H1 (cell line): ENCODE results near the gene SVOPL. TPM values are rescaled to one million over a fixed set of nuclear protein-coding genes. Genes with fewer than 3 reads are reported as not detected.

Experiments used
- CTCF ChIA-PET: fragments of 300-600 bp; sonication (Branson Sonifier 250); formaldehyde crosslinking; loops from one replicate; lab custom pipeline; 2021; ENCODE audit not compliant: partially characterized antibody; lab: Charles Lee
- POLR2A ChIA-PET: fragments of 300-600 bp; sonication (Branson Sonifier 250); formaldehyde crosslinking; loops from one replicate; lab custom pipeline; 2021; ENCODE audit warnings: inconsistent platforms; ENCODE audit not compliant: partially characterized antibody; lab: Charles Lee
- DNase-seq, 2 experiments: peaks; one replicate each; pipeline versions ENCODE4 v3.0.0 to v3.0.0-alpha.2; 2010 to 2022; ENCODE audit warnings: low spot score in 2 of 2, low read depth in 1 of 2, mixed read lengths in 1 of 2
- FAIRE-seq: peaks from 2 replicates; lab custom pipeline; 2011; peaks lifted over from hg19 to GRCh38; lab: Jason Lieb, UNC
- H2AFZ ChIP-seq: 2 replicates; pipeline ENCODE4 v1.8.1; 2012; ENCODE audit warnings: low read length, inconsistent platforms
- H2AK5ac ChIP-seq: 2 replicates; pipeline ENCODE4 v1.6.1; 2013; ENCODE audit warnings: low read depth, low read length
- H2BK120ac ChIP-seq: replicated peaks from 2 replicates; pipeline ENCODE3; 2013; ENCODE audit warnings: low read depth, low read length, inconsistent platforms
- H2BK12ac ChIP-seq: 2 replicates; pipeline ENCODE4 v1.6.1; 2013; ENCODE audit warnings: low read depth, low read length
- H2BK15ac ChIP-seq: 2 replicates; pipeline ENCODE4 v1.6.1; 2013; ENCODE audit warnings: low read length
- H2BK20ac ChIP-seq: 2 replicates; pipeline ENCODE4 v1.6.1; 2013; ENCODE audit warnings: low read length
- H2BK5ac ChIP-seq: 2 replicates; pipeline ENCODE4 v1.6.1; 2013; ENCODE audit warnings: low read depth, low read length
- H3K14ac ChIP-seq: 2 replicates; pipeline ENCODE4 v1.6.1; 2013; ENCODE audit warnings: inconsistent platforms; ENCODE audit not compliant: insufficient read length
- H3K18ac ChIP-seq: 2 replicates; pipeline ENCODE4 v1.6.1; 2013; ENCODE audit warnings: low read length; ENCODE audit errors: extremely low read depth
- H3K23ac ChIP-seq: 2 replicates; pipeline ENCODE4 v1.6.1; 2013; ENCODE audit warnings: inconsistent platforms; ENCODE audit not compliant: insufficient read length
- H3K23me2 ChIP-seq: 2 replicates; pipeline ENCODE4 v1.6.1; 2013; ENCODE audit warnings: low read depth, low read length
- H3K27ac ChIP-seq: 2 replicates; pipeline ENCODE4 v1.6.1; 2011; ENCODE audit warnings: low read depth, low read length, inconsistent platforms
- H3K27me3 ChIP-seq, 4 experiments: replicated peaks in 1 of 4; 1 replicate in 1 of 4; 2 replicates in 3 of 4; pipeline versions ENCODE4 v1.6.1 to v1.8.1; 2011 to 2013; ENCODE audit warnings: low read length in 3 of 4, mild to moderate bottlenecking in 3 of 4, inconsistent platforms in 2 of 4, mixed read lengths in 2 of 4, moderate library complexity in 1 of 4; ENCODE audit not compliant: control insufficient read depth in 3 of 4, insufficient read depth in 3 of 4; ENCODE audit errors: extremely low read depth in 1 of 4
- H3K36me3 ChIP-seq, 4 experiments: 2 replicates each; pipeline versions ENCODE4 v1.6.1 to v1.8.1; 2011 to 2013; ENCODE audit warnings: mild to moderate bottlenecking in 4 of 4, low read length in 3 of 4, moderate library complexity in 2 of 4, control low read depth in 1 of 4, inconsistent platforms in 1 of 4; ENCODE audit not compliant: insufficient read depth in 4 of 4, control insufficient read depth in 2 of 4
- H3K4ac ChIP-seq: replicated peaks from 2 replicates; pipeline ENCODE3; 2013; ENCODE audit warnings: low read length, low read depth, mixed read lengths, inconsistent platforms; ENCODE audit not compliant: insufficient read length
- H3K4me1 ChIP-seq, 4 experiments: replicated peaks in 1 of 4; 1 replicate in 1 of 4; 2 replicates in 3 of 4; pipeline versions ENCODE4 v1.6.1 to v1.8.1; 2011 to 2013; ENCODE audit warnings: low read length in 3 of 4, inconsistent platforms in 2 of 4, mixed read lengths in 1 of 4; ENCODE audit not compliant: insufficient read depth in 4 of 4, control insufficient read depth in 3 of 4
- H3K4me2 ChIP-seq, 2 experiments: 2 replicates each; pipeline versions ENCODE4 v1.6.1 to v1.8.1; 2011 to 2013; ENCODE audit warnings: low read depth in 2 of 2, low read length in 2 of 2, control low read depth in 1 of 2, inconsistent platforms in 1 of 2, mild to moderate bottlenecking in 1 of 2; ENCODE audit not compliant: insufficient read depth in 1 of 2
- H3K4me3 ChIP-seq, 4 experiments: fragments of 200-600, 300-600 bp in 1 of 4; sonication (generic), shearing (Covaris generic), sonication (Bioruptor Twin) in 1 of 4; 2 replicates each; pipeline versions ENCODE4 v1.5.1 to v1.8.1; 2011 to 2016; ENCODE audit warnings: low read length in 4 of 4, low read depth in 3 of 4, control low read depth in 2 of 4, inconsistent platforms in 2 of 4, mild to moderate bottlenecking in 2 of 4, mixed read lengths in 1 of 4, moderate library complexity in 1 of 4; ENCODE audit not compliant: insufficient read depth in 2 of 4; ENCODE audit errors: extremely low read depth in 1 of 4
- H3K56ac ChIP-seq: replicated peaks from 2 replicates; pipeline ENCODE3; 2013; ENCODE audit warnings: low read depth, mild to moderate bottlenecking, mixed read lengths, low read length, inconsistent platforms; ENCODE audit not compliant: insufficient read length
- H3K79me1 ChIP-seq: 2 replicates; pipeline ENCODE4 v1.6.1; 2013; ENCODE audit warnings: low read depth, low read length, control low read depth
- H3K79me2 ChIP-seq, 2 experiments: 2 replicates each; pipeline versions ENCODE4 v1.6.1 to v1.8.1; 2012 to 2013; ENCODE audit warnings: low read length in 2 of 2, mild to moderate bottlenecking in 2 of 2, inconsistent platforms in 1 of 2; ENCODE audit not compliant: insufficient read depth in 2 of 2, control insufficient read depth in 1 of 2
- H3K9ac ChIP-seq, 4 experiments: replicated peaks in 1 of 4; 1 replicate in 1 of 4; 2 replicates in 3 of 4; pipeline versions ENCODE4 v1.6.1 to v1.8.1; 2011 to 2013; ENCODE audit warnings: low read depth in 3 of 4, low read length in 3 of 4, control low read depth in 2 of 4, mild to moderate bottlenecking in 2 of 4, moderate library complexity in 2 of 4, inconsistent platforms in 1 of 4; ENCODE audit errors: extremely low read depth in 1 of 4
- H3K9me3 ChIP-seq, 2 experiments: 2 replicates each; pipeline versions ENCODE4 v1.6.1 to v1.8.1; 2012 to 2013; ENCODE audit warnings: mild to moderate bottlenecking in 2 of 2, moderate library complexity in 2 of 2, control low read depth in 1 of 2, inconsistent platforms in 1 of 2, low read depth in 1 of 2, low read length in 1 of 2, mixed read lengths in 1 of 2; ENCODE audit not compliant: insufficient read depth in 2 of 2
- H4K20me1 ChIP-seq, 2 experiments: replicated peaks in 1 of 2; 2 replicates each; pipeline versions ENCODE3 to v1.8.1; 2011 to 2013; ENCODE audit warnings: inconsistent platforms in 2 of 2, low read length in 2 of 2, mild to moderate bottlenecking in 1 of 2; ENCODE audit not compliant: insufficient read depth in 2 of 2, control insufficient read depth in 1 of 2
- H4K5ac ChIP-seq: 2 replicates; pipeline ENCODE4 v1.6.1; 2013; ENCODE audit warnings: low read length, low read depth, mixed read lengths, inconsistent platforms; ENCODE audit not compliant: insufficient read length
- H4K8ac ChIP-seq: 2 replicates; pipeline ENCODE4 v1.8.0; 2013; ENCODE audit warnings: mild to moderate bottlenecking, moderate library complexity, low read length, inconsistent platforms; ENCODE audit not compliant: insufficient read depth; ENCODE audit errors: extremely low read depth
- H4K91ac ChIP-seq: replicated peaks from 2 replicates; pipeline ENCODE3; 2013; ENCODE audit warnings: low read length, mixed read lengths, inconsistent platforms; ENCODE audit not compliant: insufficient read length
- BCL11A ChIP-seq, 2 experiments: IDR thresholded peaks; one replicate each; pipeline ENCODE4 v1.6.1; 2011; ENCODE audit warnings: low read depth in 2 of 2, low read length in 2 of 2, mild to moderate bottlenecking in 2 of 2
- BRCA1 ChIP-seq: IDR thresholded peaks from 2 replicates; pipeline ENCODE4 v1.6.1; 2012; ENCODE audit warnings: low read depth, low read length, improper control_type of control experiment
- CBX5 ChIP-seq: fragments of 300-800, 300-1000 bp; sonication (generic); IDR thresholded peaks from 2 replicates; pipeline ENCODE4 v1.7.1; 2016; ENCODE audit warnings: antibody characterized with exemption, low read length, low read depth
- FOSL1 ChIP-seq: IDR thresholded peaks from 2 replicates; pipeline ENCODE4 v1.6.1; 2011; ENCODE audit warnings: mild to moderate bottlenecking, low read depth, low read length, moderate library complexity; ENCODE audit not compliant: insufficient read depth
- JUN ChIP-seq: IDR thresholded peaks from 2 replicates; pipeline ENCODE4 v1.6.1; 2011; ENCODE audit warnings: low read depth, mild to moderate bottlenecking, improper control_type of control experiment, low read length
- MAFK ChIP-seq: IDR thresholded peaks from 2 replicates; pipeline ENCODE4 v1.6.1; 2012; ENCODE audit warnings: low read depth, mild to moderate bottlenecking, improper control_type of control experiment, low read length
- POU5F1 ChIP-seq: IDR thresholded peaks from 2 replicates; pipeline ENCODE4 v1.6.1; 2011; ENCODE audit warnings: low read depth, mild to moderate bottlenecking, low read length, moderate library complexity
- RBBP5 ChIP-seq: IDR thresholded peaks from 2 replicates; pipeline ENCODE4 v1.7.1; 2012; ENCODE audit warnings: low read depth, mild to moderate bottlenecking, inconsistent platforms, low read length, moderate library complexity, borderline replicate concordance
- TCF12 ChIP-seq: IDR thresholded peaks from 2 replicates; pipeline ENCODE4 v1.6.1; 2011; ENCODE audit warnings: low read depth, mild to moderate bottlenecking, low read length
- TEAD4 ChIP-seq: IDR thresholded peaks from 2 replicates; pipeline ENCODE4 v1.6.1; 2012; ENCODE audit warnings: low read depth, low read length, inconsistent platforms, mixed read lengths
- YY1 ChIP-seq: IDR thresholded peaks from 2 replicates; pipeline ENCODE4 v1.6.1; 2011; ENCODE audit warnings: low read depth, mild to moderate bottlenecking, low read length
- ZNF274 ChIP-seq: IDR thresholded peaks from 2 replicates; pipeline ENCODE4 v1.7.0; 2012; ENCODE audit warnings: low read length, borderline replicate concordance; ENCODE audit errors: extremely low read depth
- WGBS, 2 experiments: shearing (Covaris generic) in 1 of 2; methylation state at CpG; one replicate each; pipeline versions ENCODE4 v1.1.6 to v1.1.7; 2013 to 2015; ENCODE audit warnings: low lambda C conversion rate in 2 of 2, mixed read lengths in 2 of 2, inconsistent platforms in 1 of 2, low coverage in 1 of 2, missing lambda C conversion rate in 1 of 2; ENCODE audit not compliant: insufficient replicate concordance in 2 of 2, insufficient coverage in 1 of 2, insufficient read length in 1 of 2; ENCODE audit errors: extremely low coverage in 1 of 2, missing lambda C conversion rate in 1 of 2; 5-methylcytosine and 5-hydroxymethylcytosine counted together
- polyA plus RNA-seq, 7 experiments: library from polyadenylated mRNA; depleted of rRNA in 3 of 7; stranded (reverse) in 5 of 7; unstranded in 2 of 7; fragments of >200 nt in 5 of 7; fragments of 200-250 nt in 2 of 7; gene quantifications; 1 replicate in 5 of 7; 2 replicates in 1 of 7; 4 replicates in 1 of 7; pipeline versions ENCODE4 v1.2.1 to v1.2.3, GENCODE V29; 2011 to 2013; ENCODE audit warnings: missing spikeins in 2 of 7, mixed read lengths in 2 of 7
- total RNA-seq: library from RNA; stranded (reverse); fragmentation: NEBNext Ultra II Directional; extraction: Animal tissue kit (Norgen Biotek cat#: 25700); gene quantifications from 2 replicates; pipeline ENCODE4 v1.2.1, GENCODE V29; 2021
- TF ChIP-seq, protein P1 (sequence below): IDR thresholded peaks from 2 replicates; pipeline ENCODE4 v1.6.1; 2012; ENCODE audit warnings: inconsistent platforms

Gene SVOPL
- total and polyA plus RNA-seq, 2 of the 8 experiments (the other 6 are each of a cell fraction or from before 2014, with no cell fraction given), result 1.1 to 1.4 TPM

DNA sequence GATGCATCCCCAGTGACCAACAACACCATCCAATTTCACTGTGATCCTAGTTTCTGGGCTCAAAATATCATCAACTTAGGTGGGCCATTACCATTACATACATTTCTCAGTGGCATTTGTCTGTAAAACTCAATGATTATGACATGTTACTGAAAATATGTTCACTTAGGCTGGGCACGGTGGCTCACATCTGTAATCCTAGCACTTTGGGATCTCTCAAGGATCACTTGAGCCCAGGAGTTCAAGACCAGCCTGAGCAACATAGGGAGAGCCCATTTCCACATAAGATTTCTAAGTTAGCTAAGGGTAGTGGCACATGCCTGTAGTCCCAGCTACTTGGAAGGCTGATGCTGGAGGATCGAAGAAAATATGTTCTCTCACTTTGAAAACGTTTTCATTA is 150.1 kb downstream of the SVOPL start:
- Histone ChIP-seq H2BK15ac (no peak overlapping the region), H3K9ac (no peak overlapping the region), H3K4me3 (no peak overlapping the region), H2AK5ac (no peak overlapping the region), H2BK20ac (no peak overlapping the region), H3K14ac (no peak overlapping the region), H3K56ac (no peak overlapping the region), H2BK120ac (no peak overlapping the region), H4K91ac (no peak overlapping the region), H3K79me2 (peaks cover 0 to 38% of the 10 kb centered on the region in 2 experiments; a peak in 3 of 4 replicates), H4K20me1 (no peaks in the 10 kb centered on the region), H2BK12ac (no peak overlapping the region), H4K8ac (no peak overlapping the region), H3K18ac (no peak overlapping the region), H4K5ac (no peak overlapping the region), H3K4me2 (no peak overlapping the region), H2AFZ (no peak overlapping the region), H3K27ac (no peak overlapping the region), H2BK5ac (no peak overlapping the region), H3K36me3 (peaks cover 24 to 100% (median 80%) of the 10 kb centered on the region in 4 experiments), H3K23me2 (peaks cover 3% of the 10 kb centered on the region; the same call in 1 of the 2 replicates), H3K4me1 (no peaks in the 10 kb centered on the region), H3K4ac (no peak overlapping the region), H3K27me3 (no peaks in the 10 kb centered on the region), H3K79me1 (no peaks in the 10 kb centered on the region), H3K23ac (no peak overlapping the region), H3K9me3 (peaks cover 15 to 20% of the 10 kb centered on the region in 2 experiments)
- TF ChIP-seq POU5F1 (no peak), YY1 (no peak), FOSL1 (no peak), CBX5 (no peak), JUN (no peak), TCF12 (no peak), TEAD4 (no peak), BCL11A (IDR thresholded peaks at IDR 0.05; ENCODE audit: low read depth in 2 of 2, low read length in 2 of 2) (no peak), BRCA1 (no peak), RBBP5 (no peak), MAFK (no peak), ZNF274 (no peak)
- TF ChIP-seq, protein P1, sequence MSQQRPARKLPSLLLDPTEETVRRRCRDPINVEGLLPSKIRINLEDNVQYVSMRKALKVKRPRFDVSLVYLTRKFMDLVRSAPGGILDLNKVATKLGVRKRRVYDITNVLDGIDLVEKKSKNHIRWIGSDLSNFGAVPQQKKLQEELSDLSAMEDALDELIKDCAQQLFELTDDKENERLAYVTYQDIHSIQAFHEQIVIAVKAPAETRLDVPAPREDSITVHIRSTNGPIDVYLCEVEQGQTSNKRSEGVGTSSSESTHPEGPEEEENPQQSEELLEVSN, result no peak
- 90% methylated on average over 3 of the region's 3 CpGs; no CpG with 5 or more reads in 1 of the 2 experiments for WGBS, 2 experiments
- FAIRE-seq, result no peak
- ChIA-PET CTCF (no interaction called here), POLR2A (no interaction called here)
- DNase-seq, result no peak
